Transverse colon (tissue), 4 donors: ENCODE data around the gene EPB41L4B. TPM values are rescaled to one million over a fixed set of nuclear protein-coding genes. Genes with fewer than 3 reads are reported as not detected.
A peak's percentile ranks its signal among the peaks of the same experiment; 100 is the strongest.

Source experiments
- DNase-seq: peaks from one replicate; pipeline ENCODE4 v3.0.0-alpha.2; 2019
- H3K27ac ChIP-seq, 4 donors: fragments of 200-600 bp; sonication (generic); 2 replicates each; pipeline ENCODE4 v1.5.1; 2016 to 2018; ENCODE audit warnings: inconsistent platforms in 4 of 4
- H3K27me3 ChIP-seq: fragments of 200-600 bp; sonication (generic); 2 replicates; pipeline ENCODE4 v1.5.1; 2017; ENCODE audit warnings: inconsistent platforms
- H3K36me3 ChIP-seq, 4 donors: fragments of 200-600 bp; sonication (generic); 2 replicates each; pipeline ENCODE4 v1.5.1; 2017 to 2019; ENCODE audit warnings: inconsistent platforms in 4 of 4
- H3K4me1 ChIP-seq, 4 donors: fragments of 200-600 bp; sonication (generic); 2 replicates each; pipeline ENCODE4 v1.5.1; 2017 to 2020; ENCODE audit warnings: inconsistent platforms in 4 of 4
- H3K4me3 ChIP-seq, 4 donors: fragments of 200-600 bp; sonication (generic); 1 replicate in 1 of 4; 2 replicates in 3 of 4; pipeline versions ENCODE4 v1.5.1 to v1.6.1; 2017 to 2019; ENCODE audit warnings: inconsistent platforms in 4 of 4
- H3K9me3 ChIP-seq, 2 donors: fragments of 200-600 bp; sonication (generic); 2 replicates each; pipeline ENCODE4 v1.5.1; 2017 to 2019; ENCODE audit warnings: inconsistent platforms in 2 of 2
- CTCF ChIP-seq, 5 experiments: fragments of 200-600 bp in 3 of 5; fragments of 450-650 bp in 2 of 5; sonication (generic) in 3 of 5; IDR thresholded peaks; 1 replicate in 2 of 5; 2 replicates in 3 of 5; pipeline ENCODE4 v1.5.1; 2016 to 2017; ENCODE audit warnings: antibody characterized with exemption in 5 of 5, inconsistent platforms in 3 of 5, mild to moderate bottlenecking in 2 of 5, moderate library complexity in 1 of 5
- EP300 ChIP-seq: sonication (generic); formaldehyde crosslinking; IDR thresholded peaks from one replicate; pipeline ENCODE4 v1.6.1; 2017; ENCODE audit warnings: antibody characterized with exemption, low read depth
- POLR2A ChIP-seq: fragments of 450-650 bp; IDR thresholded peaks from one replicate; pipeline ENCODE4 v1.6.1; 2016; ENCODE audit warnings: antibody characterized with exemption, mild to moderate bottlenecking, moderate library complexity
- POLR2AphosphoS5 ChIP-seq, 3 donors: sonication (generic); formaldehyde crosslinking; IDR thresholded peaks; one replicate each; pipeline ENCODE4 v1.6.1; 2016; ENCODE audit warnings: antibody characterized with exemption in 3 of 3
- WGBS, 2 donors: methylation state at CpG; one replicate each; pipeline ENCODE4 v1.1.5; 2018; ENCODE audit warnings: low coverage in 1 of 2; 5-methylcytosine and 5-hydroxymethylcytosine counted together
- in situ Hi-C, 4 donors: fragments of 200-750 bp; cut with MboI; loops; one replicate each; pipeline versions ENCODE4 v1.15.0 to v1.15.1; 2017; ENCODE audit warnings: low sequenced_read_pairs in 3 of 4, low pct_ligation_motif_present in 1 of 4, low pct_unique_long_range_greater_than_20kb in 1 of 4
- intact Hi-C: fragments of 100-400 bp; cut with DNase I; formaldehyde crosslinking; loops from one replicate; pipeline ENCODE4 v1.15.1; 2023; ENCODE audit warnings: low total_unique reads
- total RNA-seq, 4 donors: library from RNA; depleted of rRNA; stranded (reverse); fragments of >200 nt; gene quantifications; one replicate each; pipeline ENCODE4 v1.1.0, GENCODE V29; 2016

Gene EPB41L4B
- total RNA-seq, 4 donors from 2014 or later, result 76.8 to 159 (median 110) TPM

- no peak for DNase-seq
- Histone ChIP-seq H3K4me1 (peaks cover 0 to 3% (median 0%) of the 10 kb centered on the region in 4 donors), H3K9me3 (no peaks in the 10 kb centered on the region), H3K36me3 (no peaks in the 10 kb centered on the region), H3K27ac (no peak overlapping the region), H3K4me3 (no peak overlapping the region), H3K27me3 (no peaks in the 10 kb centered on the region)
- TF ChIP-seq EP300, result no peak
- no peak for TF ChIP-seq CTCF (IDR thresholded peaks at IDR 0.05)
- TF ChIP-seq POLR2AphosphoS5 (IDR thresholded peaks at IDR 0.05), result no peak
- no peak for TF ChIP-seq POLR2A
- 81 to 86% methylated on average over 11 to 21 of the region's 21 CpGs for WGBS, 2 donors
- intact Hi-C loops, result no loop called here
- in situ Hi-C loops, result no loop called here
Observed at GRCh38 chr9:109355564-109356297, 34.9 kb upstream of the EPB41L4B start.

- TF ChIP-seq POLR2A (no peak), EP300 (no peak), CTCF (IDR thresholded peaks at IDR 0.05) (no peak), POLR2AphosphoS5 (IDR thresholded peaks at IDR 0.05) (no peak)
- DNase-seq, result no peak
- WGBS, 2 donors, result 78% methylated on average over 2 of the region's 2 CpGs; no CpG with 5 or more reads in 1 of the 2 donors
- H3K27ac ChIP-seq, result no peak overlapping the region
- no peak overlapping the region for H3K4me3 ChIP-seq
- in situ Hi-C loops (no loop called here), intact Hi-C loops (no loop called here)
- H3K36me3 ChIP-seq, result no peaks in the 10 kb centered on the region
- no peaks in the 10 kb centered on the region for H3K9me3 ChIP-seq
- no peaks in the 10 kb centered on the region for H3K4me1 ChIP-seq
- H3K27me3 ChIP-seq, result no peaks in the 10 kb centered on the region
Observed at GRCh38 chr9:109354190-109354589, 33.3 kb upstream of the EPB41L4B start.

- DNase-seq, result no peak
- WGBS, 2 donors, result 89% methylated on average over 5 of the region's 5 CpGs; no CpG with 5 or more reads in 1 of the 2 donors
- Histone ChIP-seq H3K9me3 (no peaks in the 10 kb centered on the region), H3K27me3 (no peaks in the 10 kb centered on the region), H3K36me3 (no peaks in the 10 kb centered on the region), H3K27ac (no peak overlapping the region), H3K4me3 (no peak overlapping the region), H3K4me1 (peaks cover 0 to under 1% (median 0%) of the 10 kb centered on the region in 4 donors)
- TF ChIP-seq CTCF (IDR thresholded peaks at IDR 0.05), result no peak
- no peak for TF ChIP-seq POLR2AphosphoS5 (IDR thresholded peaks at IDR 0.05)
- no peak for TF ChIP-seq EP300
- TF ChIP-seq POLR2A, result no peak
- intact Hi-C loops, result no loop called here
- in situ Hi-C loops, result no loop called here
Observed at GRCh38 chr9:109351032-109351431, 30.2 kb upstream of the EPB41L4B start.

- peak in 1 of 3 donors; percentile 9 for TF ChIP-seq POLR2AphosphoS5 (IDR thresholded peaks at IDR 0.05)
- TF ChIP-seq EP300, result no peak
- peaks cover 0 to 13% (median 6%) of the 10 kb centered on the region in 4 donors for H3K4me1 ChIP-seq
- DNase-seq, result no peak
- intact Hi-C loops (no loop called here), in situ Hi-C loops (no loop called here)
- no peaks in the 10 kb centered on the region for H3K27me3 ChIP-seq
- no peaks in the 10 kb centered on the region for H3K9me3 ChIP-seq
- no peaks in the 10 kb centered on the region for H3K36me3 ChIP-seq
- H3K27ac ChIP-seq, result no peak overlapping the region
- no peak overlapping the region for H3K4me3 ChIP-seq
Observed at GRCh38 chr9:109349421-109349846, 28.6 kb upstream of the EPB41L4B start.

GRCh38 chr9:109346904-109347303 is 26.0 kb upstream of the EPB41L4B start:
- no peaks in the 10 kb centered on the region for H3K9me3 ChIP-seq
- H3K27ac ChIP-seq, result no peak overlapping the region
- in situ Hi-C loops (no loop called here), intact Hi-C loops (no loop called here)
- TF ChIP-seq CTCF (IDR thresholded peaks at IDR 0.05) (no peak), POLR2AphosphoS5 (IDR thresholded peaks at IDR 0.05) (no peak), EP300 (no peak), POLR2A (no peak)
- 70 to 85% methylated on average over 2 to 3 of the region's 3 CpGs for WGBS, 2 donors
- no peak for DNase-seq
- no peak overlapping the region for H3K4me3 ChIP-seq
- H3K36me3 ChIP-seq, result no peaks in the 10 kb centered on the region
- H3K4me1 ChIP-seq, result peaks cover 0 to 13% (median 6%) of the 10 kb centered on the region in 4 donors
- no peaks in the 10 kb centered on the region for H3K27me3 ChIP-seq
